GM18907 (cell line): Measurements from ENCODE around the gene STARD3.
"Not testable (repeated sequence)": the region's sequence is repeated elsewhere in the genome, so short reads cannot be mapped to it uniquely, and the experiment has no call there.

Experiments
- ATAC-seq: cut with Tn5 transposase; IDR thresholded peaks from one replicate; pipeline ENCODE4 v1.9.1; 2021; ENCODE audit warnings: mild to moderate bottlenecking, moderate library complexity; ENCODE audit not compliant: unreplicated experiment

The STARD3 gene

DNA sequence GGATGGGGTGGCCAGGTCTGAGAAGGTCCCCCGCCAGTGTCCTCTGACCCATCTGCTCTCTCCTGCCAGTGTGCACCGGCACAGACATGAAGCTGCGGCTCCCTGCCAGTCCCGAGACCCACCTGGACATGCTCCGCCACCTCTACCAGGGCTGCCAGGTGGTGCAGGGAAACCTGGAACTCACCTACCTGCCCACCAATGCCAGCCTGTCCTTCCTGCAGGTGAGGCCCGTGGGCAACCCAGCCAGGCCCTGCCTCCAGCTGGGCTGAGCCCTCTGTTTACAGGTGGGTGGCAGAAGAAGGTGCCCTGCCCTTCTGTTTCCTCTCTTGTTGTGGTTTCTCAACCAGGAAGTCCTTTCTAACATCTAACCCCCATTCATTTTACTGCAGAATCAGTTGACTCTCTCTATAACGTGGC is 70.0 kb downstream of the STARD3 start:
- ATAC-seq = no peak

DNA sequence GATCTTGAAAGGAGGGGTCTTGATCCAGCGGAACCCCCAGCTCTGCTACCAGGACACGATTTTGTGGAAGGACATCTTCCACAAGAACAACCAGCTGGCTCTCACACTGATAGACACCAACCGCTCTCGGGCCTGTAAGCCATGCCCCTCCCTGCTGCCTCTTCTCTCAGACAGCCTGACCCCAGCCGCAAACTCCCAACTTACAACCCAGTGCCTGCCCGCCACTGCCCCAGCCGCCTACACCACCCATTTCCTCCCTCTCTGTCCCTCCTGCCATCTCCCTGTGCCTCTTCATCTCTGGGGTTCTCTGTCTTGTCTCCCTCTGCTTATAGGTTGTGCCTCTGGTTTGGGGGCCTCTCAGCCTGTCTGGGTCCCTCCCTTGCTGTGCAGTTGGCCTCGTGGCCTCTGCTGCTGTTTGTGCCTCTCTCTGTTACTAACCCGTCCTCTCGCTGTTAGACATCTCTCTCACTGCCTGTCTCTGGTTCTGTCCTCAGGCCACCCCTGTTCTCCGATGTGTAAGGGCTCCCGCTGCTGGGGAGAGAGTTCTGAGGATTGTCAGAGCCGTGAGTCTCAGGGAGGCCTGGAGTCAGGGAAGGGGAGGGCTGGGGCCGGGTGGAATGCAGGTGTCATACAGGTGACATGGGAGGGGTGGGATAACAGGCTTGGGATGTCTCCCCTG is 72.5 kb downstream of the STARD3 start:
- no peak for ATAC-seq

DNA sequence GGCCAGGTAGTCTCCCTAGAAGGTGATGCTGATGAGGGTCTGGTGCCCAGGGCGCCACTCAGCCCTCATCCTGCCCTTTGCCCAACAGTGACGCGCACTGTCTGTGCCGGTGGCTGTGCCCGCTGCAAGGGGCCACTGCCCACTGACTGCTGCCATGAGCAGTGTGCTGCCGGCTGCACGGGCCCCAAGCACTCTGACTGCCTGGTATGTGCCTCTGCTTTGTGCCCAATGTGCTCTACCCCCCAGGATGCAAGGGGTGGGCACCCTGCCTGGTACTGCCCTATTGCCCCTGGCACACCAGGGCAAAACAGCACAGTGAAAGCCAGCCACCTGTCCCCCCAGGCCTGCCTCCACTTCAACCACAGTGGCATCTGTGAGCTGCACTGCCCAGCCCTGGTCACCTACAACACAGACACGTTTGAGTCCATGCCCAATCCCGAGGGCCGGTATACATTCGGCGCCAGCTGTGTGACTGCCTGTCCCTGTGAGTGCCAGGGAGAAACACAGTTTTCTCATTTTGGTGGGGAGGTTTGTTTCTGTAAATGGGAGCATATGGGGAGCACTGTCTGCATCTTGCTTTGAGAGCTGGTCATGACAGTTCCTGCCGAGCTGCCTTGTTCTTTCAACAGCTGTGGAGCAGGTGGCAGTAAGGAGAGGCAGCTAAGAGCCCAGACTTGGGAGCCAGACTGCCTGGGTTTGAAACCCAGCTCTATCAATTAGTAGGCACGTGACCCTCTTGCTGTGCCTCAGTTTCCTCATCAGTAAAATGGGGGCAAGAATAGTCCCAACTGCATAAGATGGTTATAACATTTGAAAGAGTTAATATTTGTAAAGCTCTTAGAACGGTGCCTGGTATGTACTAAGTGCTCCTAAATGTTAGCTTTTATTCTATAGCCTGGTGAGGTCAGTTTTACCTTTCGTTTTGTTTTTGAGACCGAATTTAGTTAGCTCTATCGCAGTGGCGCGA is 73.3 kb downstream of the STARD3 start:
- no peak for ATAC-seq

DNA sequence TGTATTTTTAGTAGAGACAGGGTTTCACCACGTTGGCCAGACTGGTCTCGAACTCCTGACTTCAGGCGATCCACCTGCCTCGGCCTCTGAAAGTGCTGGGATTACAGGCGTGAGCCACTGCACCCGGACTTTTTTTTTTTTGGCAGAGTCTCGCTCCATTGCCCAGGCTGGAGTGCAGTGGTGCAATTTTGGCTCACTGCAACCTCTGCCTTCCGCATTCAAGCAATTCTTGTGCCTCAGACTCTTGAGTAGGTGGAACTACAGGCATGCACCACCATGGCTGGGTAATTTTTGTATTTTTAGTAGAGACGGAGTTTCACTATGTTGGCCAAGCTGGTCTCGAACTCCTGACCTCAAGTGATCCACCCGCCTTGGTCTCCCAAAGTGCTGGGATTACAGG is 74.1 kb downstream of the STARD3 start:
- not testable (repeated sequence) for ATAC-seq

DNA sequence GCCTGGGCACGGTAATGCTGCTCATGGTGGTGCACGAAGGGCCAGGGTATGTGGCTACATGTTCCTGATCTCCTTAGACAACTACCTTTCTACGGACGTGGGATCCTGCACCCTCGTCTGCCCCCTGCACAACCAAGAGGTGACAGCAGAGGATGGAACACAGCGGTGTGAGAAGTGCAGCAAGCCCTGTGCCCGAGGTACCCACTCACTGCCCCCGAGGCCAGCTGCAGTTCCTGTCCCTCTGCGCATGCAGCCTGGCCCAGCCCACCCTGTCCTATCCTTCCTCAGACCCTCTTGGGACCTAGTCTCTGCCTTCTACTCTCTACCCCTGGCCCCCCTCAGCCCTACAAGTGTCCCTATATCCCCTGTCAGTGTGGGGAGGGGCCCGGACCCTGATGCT is 74.9 kb downstream of the STARD3 start:
- ATAC-seq = no peak
